SIG-M5 (cell line): ENCODE data around the gene ACTL7A.
A peak's percentile ranks its signal among the peaks of the same experiment; 100 is the strongest.
"Not testable (repeated sequence)": the region's sequence is repeated elsewhere in the genome, so short reads cannot be mapped to it uniquely, and the experiment has no call there.

Experiments used
- DNase-seq: peaks from one replicate; lab custom pipeline; 2025; lab: John Stamatoyannopoulos, UW

ACTL7A gene

GRCh38 chr9:108880738-108881316, 18.8 kb downstream of the ACTL7A start:
- DNase-seq: no peak

GRCh38 chr9:108882052-108882888, 20.2 kb downstream of the ACTL7A start:
- DNase-seq: no peak

GRCh38 chr9:108883085-108883484, 21.0 kb downstream of the ACTL7A start:
- no peak for DNase-seq

GRCh38 chr9:108884701-108885100, 22.6 kb downstream of the ACTL7A start:
- no peak for DNase-seq

- peak; percentile 37 for DNase-seq
These were observed 23.7 kb downstream of the ACTL7A start for GRCh38 chr9:108885643-108886348.

- not testable (repeated sequence) for DNase-seq
These were observed 24.7 kb downstream of the ACTL7A start for GRCh38 chr9:108886594-108887271.

GRCh38 chr9:108889649-108890067, 27.6 kb downstream of the ACTL7A start:
- DNase-seq: no peak

- no peak for DNase-seq
These were observed 32.3 kb downstream of the ACTL7A start for GRCh38 chr9:108894225-108894997.

- DNase-seq: no peak
These were observed 35.4 kb downstream of the ACTL7A start for GRCh38 chr9:108897324-108898096.

- DNase-seq: not testable (repeated sequence)
These were observed 37.1 kb downstream of the ACTL7A start for GRCh38 chr9:108899023-108899695.

GRCh38 chr9:108900176-108900575, 38.1 kb downstream of the ACTL7A start:
- no peak for DNase-seq

- no peak for DNase-seq
These were observed 41.5 kb downstream of the ACTL7A start for GRCh38 chr9:108903420-108904103.

- no peak for DNase-seq
These were observed 42.1 kb downstream of the ACTL7A start for GRCh38 chr9:108904161-108904560.

GRCh38 chr9:108905494-108905893, 43.4 kb downstream of the ACTL7A start:
- DNase-seq: no peak

GRCh38 chr9:108910402-108910801, 48.3 kb downstream of the ACTL7A start:
- no peak for DNase-seq

- no peak for DNase-seq
These were observed 48.8 kb downstream of the ACTL7A start for GRCh38 chr9:108910914-108911313.

GRCh38 chr9:108911820-108912219, 49.8 kb downstream of the ACTL7A start:
- DNase-seq: no peak
